Measurements from ENCODE around the gene TXN2.

TXN2 gene

GRCh38 chr22:36512991-36513390 lies 31.6 kb upstream of the TXN2 start:
- no peak for DNase-seq (ENCODE audit: low read depth)
- TF ChIP-seq CTCF (conservative IDR thresholded peaks at IDR 0.05; ENCODE audit: low read depth, low read length): no peak
- H3K4me3 ChIP-seq (ENCODE audit: low read length): no peak overlapping the region

GRCh38 chr22:36512333-36512732 lies 30.9 kb upstream of the TXN2 start:
- no peak for TF ChIP-seq CTCF (conservative IDR thresholded peaks at IDR 0.05; ENCODE audit: low read depth, low read length)
- H3K4me3 ChIP-seq (ENCODE audit: low read length): no peak overlapping the region
- DNase-seq (ENCODE audit: low read depth): no peak

GRCh38 chr22:36510966-36511881 lies 29.8 kb upstream of the TXN2 start:
- DNase-seq (ENCODE audit: low read depth): no peak
- peak; percentile 80 for TF ChIP-seq CTCF (conservative IDR thresholded peaks at IDR 0.05; ENCODE audit: low read depth, low read length)

GRCh38 chr22:36510384-36510783 lies 28.9 kb upstream of the TXN2 start:
- no peak for DNase-seq (ENCODE audit: low read depth)
- H3K4me3 ChIP-seq (ENCODE audit: low read length): no peak overlapping the region
- no peak for TF ChIP-seq CTCF (conservative IDR thresholded peaks at IDR 0.05; ENCODE audit: low read depth, low read length)

More at GRCh38 chr22:36510966-36511881, 29.8 kb upstream of the TXN2 start:
- H3K4me3 ChIP-seq (ENCODE audit: low read length): no peak overlapping the region

GRCh38 chr22:36507518-36508010 lies 26.1 kb upstream of the TXN2 start:
- peak overlapping the region; percentile 49 for H3K4me3 ChIP-seq (ENCODE audit: low read length)
- TF ChIP-seq CTCF (conservative IDR thresholded peaks at IDR 0.05; ENCODE audit: low read depth, low read length): no peak
- DNase-seq (ENCODE audit: low read depth): no peak

- H3K4me3 ChIP-seq (ENCODE audit: low read length): peak within 1 kb of the TSS; percentile 49
- peak; percentile 56 for DNase-seq (ENCODE audit: low read depth)
These were observed 25.4 kb upstream of the TXN2 start, which contains the start of gene FOXRED2 for GRCh38 chr22:36506637-36507517. Gene FOXRED2, minus strand, starts transcription at chr22:36507040. Its CDS starts 618 bp downstream, at chr22:36506422.

More at GRCh38 chr22:36506637-36507517, 25.4 kb upstream of the TXN2 start, which contains the start of gene FOXRED2:
- TF ChIP-seq CTCF (conservative IDR thresholded peaks at IDR 0.05; ENCODE audit: low read depth, low read length): no peak
